Prostate gland (tissue), 2 donors: ENCODE measurements around the gene ACRBP.

Source experiments
- CTCF ChIP-seq, 4 experiments: fragments of 200-600 bp in 2 of 4; fragments of 450-650 bp in 2 of 4; sonication (generic) in 2 of 4; IDR thresholded peaks; 1 replicate in 3 of 4; 2 replicates in 1 of 4; pipeline ENCODE4 v1.5.1; 2016 to 2019; ENCODE audit warnings: antibody characterized with exemption in 4 of 4, mild to moderate bottlenecking in 2 of 4, moderate library complexity in 2 of 4
- POLR2AphosphoS5 ChIP-seq: sonication (generic); formaldehyde crosslinking; IDR thresholded peaks from one replicate; pipeline ENCODE4 v1.6.1; 2017; ENCODE audit warnings: antibody characterized with exemption

GRCh38 chr12:6630736-6631135, 16.5 kb downstream of the ACRBP start:
- TF ChIP-seq CTCF (IDR thresholded peaks at IDR 0.05) (no peak), POLR2AphosphoS5 (no peak)
